A673 (cell line): Measurements from ENCODE around the gene CDH23. TPM values are rescaled to one million over a fixed set of nuclear protein-coding genes. Genes with fewer than 3 reads are reported as not detected.

ENCODE experiments used
- BruUV-seq: library from RNA; stranded (reverse); fragments of 400-500 nt; replicated peaks from 2 replicates; lab custom pipeline; 2021; lab: Mats Ljungman, UMichigan
- CTCF ChIA-PET: fragments of 300-600 bp; sonication (Branson Sonifier 250); formaldehyde crosslinking; loops from one replicate; lab custom pipeline; 2022; ENCODE audit warnings: antibody characterized with exemption; lab: Charles Lee
- POLR2A ChIA-PET: fragments of 300-600 bp; sonication (Branson Sonifier 250); formaldehyde crosslinking; loops from one replicate; lab custom pipeline; 2022; ENCODE audit warnings: antibody characterized with exemption; ENCODE audit not compliant: low non-redundant PET; lab: Charles Lee
- DNase-seq: peaks from one replicate; pipeline ENCODE4 v3.0.0-alpha.2; 2015; ENCODE audit warnings: low spot score
- H3K27ac ChIP-seq: fragments of 200-600 bp; sonication (generic); 2 replicates; pipeline ENCODE4 v1.5.1; 2016; ENCODE audit warnings: mixed run types, low read depth, mild to moderate bottlenecking, mixed read lengths, antibody characterized with exemption, low read length; ENCODE audit not compliant: poor library complexity, severe bottlenecking
- H3K27me3 ChIP-seq: fragments of 200-600 bp; sonication (generic); replicated peaks from 2 replicates; pipeline ENCODE4 v1.6.1; 2017; ENCODE audit warnings: mixed run types, low read depth, mild to moderate bottlenecking, mixed read lengths, antibody characterized with exemption, low read length; ENCODE audit not compliant: insufficient read depth, poor library complexity
- H3K36me3 ChIP-seq: fragments of 200-600 bp; sonication (generic); 2 replicates; pipeline ENCODE4 v1.6.1; 2016; ENCODE audit warnings: mixed run types, mild to moderate bottlenecking, mixed read lengths, antibody characterized with exemption, low read length; ENCODE audit not compliant: insufficient read depth, poor library complexity, severe bottlenecking
- H3K4me1 ChIP-seq: fragments of 200-600 bp; sonication (generic); 2 replicates; pipeline ENCODE4 v1.6.1; 2017; ENCODE audit warnings: mixed run types, mild to moderate bottlenecking, mixed read lengths, antibody characterized with exemption, low read length; ENCODE audit not compliant: insufficient read depth, poor library complexity, severe bottlenecking
- H3K4me3 ChIP-seq: fragments of 200-600 bp; sonication (generic); 2 replicates; pipeline ENCODE4 v1.5.1; 2016; ENCODE audit warnings: low read depth, mixed run types, mild to moderate bottlenecking, mixed read lengths, low read length; ENCODE audit not compliant: poor library complexity, severe bottlenecking
- H3K9me3 ChIP-seq: fragments of 200-600 bp; sonication (generic); 2 replicates; pipeline ENCODE4 v1.6.1; 2016; ENCODE audit warnings: mixed run types, low read depth, mild to moderate bottlenecking, mixed read lengths, antibody characterized with exemption, low read length; ENCODE audit not compliant: poor library complexity, severe bottlenecking
- CTCF ChIP-seq: fragments of 300-800, 200-600 bp; sonication (generic); conservative IDR thresholded peaks from 2 replicates; pipeline ENCODE4 v1.5.1; 2017; ENCODE audit warnings: low read depth, mild to moderate bottlenecking, antibody characterized with exemption, low read length, moderate library complexity, mixed read lengths
- EZH2 ChIP-seq: fragments of 200-600 bp; sonication (generic); IDR thresholded peaks from 2 replicates; pipeline ENCODE4 v1.6.1; 2017; ENCODE audit warnings: borderline replicate concordance, low read depth, mild to moderate bottlenecking, mixed read lengths, antibody characterized with exemption, low read length; ENCODE audit not compliant: poor library complexity, severe bottlenecking
- intact Hi-C: fragments of 100-400 bp; cut with micrococcal nuclease; formaldehyde crosslinking; loops from one replicate; pipeline ENCODE4 v1.10.0; 2022; ENCODE audit not compliant: unreplicated experiment
- total RNA-seq: library from RNA; stranded (reverse); gene quantifications from 2 replicates; pipeline ENCODE4 v1.2.3, GENCODE V29; 2021

CDH23 gene
- total RNA-seq, 1 experiment from 2014 or later: 49.7 TPM

GRCh38 chr10:71821909-71822763, 425.4 kb downstream of the CDH23 start:
- Histone ChIP-seq H3K27me3 (no peaks in the 10 kb centered on the region), H3K4me1 (no peaks in the 10 kb centered on the region), H3K36me3 (peaks cover 97% of the 10 kb centered on the region), H3K27ac (no peak overlapping the region), H3K9me3 (no peaks in the 10 kb centered on the region), H3K4me3 (no peak overlapping the region)
- POLR2A ChIA-PET: no interaction called here
- no peak for DNase-seq
- TF ChIP-seq EZH2 (no peak), CTCF (no peak)
- CTCF ChIA-PET: interaction anchor here (1.0 kb wide), 1 partner anchor 74 kb away, joined by 4 read pairs; no protein-coding TSS in a partner anchor
- BruUV-seq: no TSS peak
- intact Hi-C loops: no loop called here

- intact Hi-C loops: no loop called here
- no peak overlapping the region for H3K4me3 ChIP-seq
- no peak overlapping the region for H3K27ac ChIP-seq
- BruUV-seq: no TSS peak
- H3K36me3 ChIP-seq: peaks cover 94% of the 10 kb centered on the region
- no peaks in the 10 kb centered on the region for H3K9me3 ChIP-seq
- TF ChIP-seq CTCF: no peak
- no peak for TF ChIP-seq EZH2
- CTCF ChIA-PET: no interaction called here
- H3K27me3 ChIP-seq: no peaks in the 10 kb centered on the region
- POLR2A ChIA-PET: no interaction called here
- H3K4me1 ChIP-seq: no peaks in the 10 kb centered on the region
- no peak for DNase-seq
These were observed 426.6 kb downstream of the CDH23 start for GRCh38 chr10:71823356-71823755.

GRCh38 chr10:71824333-71824732, 427.6 kb downstream of the CDH23 start:
- H3K4me3 ChIP-seq: no peak overlapping the region
- BruUV-seq: no TSS peak
- no peaks in the 10 kb centered on the region for H3K27me3 ChIP-seq
- H3K36me3 ChIP-seq: peaks cover 94% of the 10 kb centered on the region
- no peak for DNase-seq
- ChIA-PET POLR2A (no interaction called here), CTCF (no interaction called here)
- H3K4me1 ChIP-seq: no peaks in the 10 kb centered on the region
- intact Hi-C loops: no loop called here
- no peaks in the 10 kb centered on the region for H3K9me3 ChIP-seq
- no peak overlapping the region for H3K27ac ChIP-seq
- no peak for TF ChIP-seq CTCF
- TF ChIP-seq EZH2: no peak
